ENCODE measurements around the gene E2F4. TPM values are rescaled to one million over a fixed set of nuclear protein-coding genes. Genes with fewer than 3 reads are reported as not detected.
A peak's percentile ranks its signal among the peaks of the same experiment; 100 is the strongest.

Gene E2F4
- total RNA-seq, 6 experiments from 2014 or later: 14.4 to 36.4 (median 22.4) TPM

DNA sequence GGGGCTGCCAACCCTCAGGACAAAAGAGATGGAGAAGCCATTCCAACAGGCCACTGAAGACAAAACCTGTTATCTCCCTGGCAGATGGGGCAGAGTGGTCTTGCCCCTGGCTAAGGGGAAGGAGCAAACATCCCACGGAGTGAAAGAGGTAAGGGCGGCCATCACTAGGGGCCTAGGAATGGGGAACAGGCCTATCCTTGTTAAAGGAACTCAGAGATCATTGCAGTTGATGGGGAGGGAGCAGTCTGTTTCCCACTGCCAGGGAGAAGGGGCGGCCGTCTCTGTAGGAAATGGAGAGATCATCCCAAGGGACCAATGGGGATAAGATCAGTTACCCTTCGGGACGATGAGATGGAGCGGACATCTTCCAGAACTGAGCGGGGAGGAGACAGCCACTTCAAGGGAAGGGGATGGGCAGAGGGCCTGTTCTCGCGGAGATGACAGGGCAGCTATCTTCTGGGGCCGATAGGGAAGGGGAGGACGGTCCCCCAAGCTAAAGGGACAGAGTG lies 34.4 kb downstream of the E2F4 start:
- H3K27me3 ChIP-seq: no peaks in the 10 kb centered on the region
- peak overlapping the region in 2 of 3 donors; percentile 66 to 68 for H3K27ac ChIP-seq
- intact Hi-C loops (cut with DNase I): no loop called here
- ATAC-seq (no peak), DNase-seq (no peak)
- no peaks in the 10 kb centered on the region for H3K9me3 ChIP-seq
- H3K4me3 ChIP-seq: peak overlapping the region; percentile 96 to 100 (median 100)
- 22% methylated on average over 10 of the region's 12 CpGs for WGBS (ENCODE audit: insufficient coverage, low coverage, low lambda C conversion rate, missing lambda C conversion rate)
- peaks cover 0 to 26% (median 0%) of the 10 kb centered on the region in 4 donors for H3K36me3 ChIP-seq
- TF ChIP-seq POLR2A (IDR thresholded peaks at IDR 0.05): no peak
- H3K4me1 ChIP-seq: peaks cover 0 to 31% (median 3%) of the 10 kb centered on the region in 4 donors

DNA sequence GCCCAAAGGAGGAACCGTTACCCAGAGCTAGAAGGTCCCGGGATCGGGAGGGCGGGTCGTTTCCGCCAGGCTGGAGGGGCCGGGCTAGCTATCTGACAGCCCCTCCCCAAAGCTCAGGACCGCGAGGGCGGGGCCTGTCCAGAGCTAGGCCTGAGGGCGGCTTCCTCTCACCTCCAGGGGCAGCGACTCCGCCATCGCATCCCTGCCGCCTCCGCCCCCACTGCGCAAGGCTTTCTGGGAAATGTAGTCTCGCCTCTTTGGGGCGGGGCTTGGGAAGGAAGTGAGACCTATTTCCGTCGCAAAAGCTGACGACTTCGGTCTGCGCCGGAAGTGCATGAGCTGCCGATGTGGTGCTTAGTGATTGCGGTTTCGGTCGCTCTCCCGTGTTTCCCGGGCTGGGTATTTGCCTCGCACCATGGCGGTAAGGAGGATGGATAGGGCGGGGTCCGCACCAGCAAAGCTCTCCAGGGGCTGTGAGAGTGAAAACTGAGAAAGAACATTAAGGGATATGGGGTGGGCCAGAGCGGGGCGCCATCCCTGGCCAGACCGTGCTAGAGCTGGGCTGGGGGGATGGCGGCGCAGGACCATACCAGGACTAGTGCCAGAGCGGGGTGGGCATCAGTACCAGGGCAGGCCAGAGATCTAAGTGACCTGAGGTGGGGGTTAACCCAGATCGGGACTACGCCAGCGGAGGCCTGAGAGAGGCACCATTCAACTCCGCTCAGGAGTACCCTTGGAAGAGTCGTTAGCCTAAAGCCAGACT lies 35.0 kb downstream of the E2F4 start, which contains the start of gene TMEM208:
Gene TMEM208 (plus strand): TSS at position 327 of the 763 bp plus-strand sequence. CDS start 89 bp downstream, at position 416.
- H3K36me3 ChIP-seq: peaks cover 0 to 30% (median 0%) of the 10 kb centered on the region in 4 donors
- H3K27ac ChIP-seq: peak within 1 kb of the TSS; percentile 63 to 71 (median 68)
- ATAC-seq (peak; percentile 94 to 97 (median 96)), DNase-seq (peak; percentile 97 to 98 (median 98))
- intact Hi-C loops (cut with DNase I): no loop called here
- H3K27me3 ChIP-seq: no peaks in the 10 kb centered on the region
- peak; percentile 57 for TF ChIP-seq POLR2A (IDR thresholded peaks at IDR 0.05)
- TF ChIP-seq, protein P1, sequence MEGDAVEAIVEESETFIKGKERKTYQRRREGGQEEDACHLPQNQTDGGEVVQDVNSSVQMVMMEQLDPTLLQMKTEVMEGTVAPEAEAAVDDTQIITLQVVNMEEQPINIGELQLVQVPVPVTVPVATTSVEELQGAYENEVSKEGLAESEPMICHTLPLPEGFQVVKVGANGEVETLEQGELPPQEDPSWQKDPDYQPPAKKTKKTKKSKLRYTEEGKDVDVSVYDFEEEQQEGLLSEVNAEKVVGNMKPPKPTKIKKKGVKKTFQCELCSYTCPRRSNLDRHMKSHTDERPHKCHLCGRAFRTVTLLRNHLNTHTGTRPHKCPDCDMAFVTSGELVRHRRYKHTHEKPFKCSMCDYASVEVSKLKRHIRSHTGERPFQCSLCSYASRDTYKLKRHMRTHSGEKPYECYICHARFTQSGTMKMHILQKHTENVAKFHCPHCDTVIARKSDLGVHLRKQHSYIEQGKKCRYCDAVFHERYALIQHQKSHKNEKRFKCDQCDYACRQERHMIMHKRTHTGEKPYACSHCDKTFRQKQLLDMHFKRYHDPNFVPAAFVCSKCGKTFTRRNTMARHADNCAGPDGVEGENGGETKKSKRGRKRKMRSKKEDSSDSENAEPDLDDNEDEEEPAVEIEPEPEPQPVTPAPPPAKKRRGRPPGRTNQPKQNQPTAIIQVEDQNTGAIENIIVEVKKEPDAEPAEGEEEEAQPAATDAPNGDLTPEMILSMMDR (IDR thresholded peaks at IDR 0.05): peak in 2 of 4 donors; percentile 5 to 8
- WGBS (ENCODE audit: insufficient coverage, low coverage, low lambda C conversion rate, missing lambda C conversion rate): 0% methylated on average over 20 of the region's 46 CpGs
- peak within 1 kb of the TSS; percentile 96 to 100 (median 100) for H3K4me3 ChIP-seq
- H3K4me1 ChIP-seq: peaks cover 0 to 32% (median 3%) of the 10 kb centered on the region in 4 donors
- no peaks in the 10 kb centered on the region for H3K9me3 ChIP-seq

DNA sequence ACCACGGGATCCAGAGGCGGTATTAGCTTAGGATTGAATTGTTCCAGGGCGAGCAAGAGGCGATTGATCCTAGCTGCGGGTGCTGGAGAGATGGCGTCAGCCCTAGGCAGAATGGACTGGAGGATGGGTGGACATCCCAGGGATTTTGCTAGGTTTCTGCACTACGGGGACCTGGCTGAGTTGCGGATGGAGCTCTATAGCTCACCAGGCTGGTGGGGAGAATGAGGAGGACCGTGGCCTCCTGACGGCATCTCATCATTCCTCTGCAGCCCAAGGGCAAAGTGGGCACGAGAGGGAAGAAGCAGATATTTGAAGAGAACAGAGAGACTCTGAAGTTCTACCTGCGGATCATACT lies 35.6 kb downstream of the E2F4 start:
- 10% methylated on average over 8 of the region's 12 CpGs for WGBS (ENCODE audit: insufficient coverage, low coverage, low lambda C conversion rate, missing lambda C conversion rate)
- Histone ChIP-seq H3K4me3 (peak overlapping the region; percentile 96 to 100 (median 100)), H3K9me3 (no peaks in the 10 kb centered on the region), H3K36me3 (peaks cover 0 to 30% (median 0%) of the 10 kb centered on the region in 4 donors), H3K27ac (peak overlapping the region; percentile 63 to 71 (median 68)), H3K27me3 (no peaks in the 10 kb centered on the region), H3K4me1 (peaks cover 0 to 32% (median 3%) of the 10 kb centered on the region in 4 donors)
- no peak for DNase-seq
- TF ChIP-seq, protein P1 (IDR thresholded peaks at IDR 0.05): no peak
- ATAC-seq: no peak
- intact Hi-C loops (cut with DNase I): no loop called here

- Histone ChIP-seq H3K4me3 (peak overlapping the region in 2 of 3 donors; percentile 96 to 100), H3K9me3 (no peaks in the 10 kb centered on the region), H3K36me3 (peaks cover 0 to 30% (median 0%) of the 10 kb centered on the region in 4 donors), H3K4me1 (peaks cover 0 to 32% (median 3%) of the 10 kb centered on the region in 4 donors), H3K27me3 (no peaks in the 10 kb centered on the region), H3K27ac (no peak overlapping the region)
- WGBS (ENCODE audit: insufficient coverage, low coverage, low lambda C conversion rate, missing lambda C conversion rate): 89% methylated on average over 2 of the region's 9 CpGs
- no peak for ATAC-seq
- TF ChIP-seq POLR2A (IDR thresholded peaks at IDR 0.05): no peak
- TF ChIP-seq, protein P1 (IDR thresholded peaks at IDR 0.05): no peak
- intact Hi-C loops (cut with DNase I): no loop called here
- DNase-seq: peak in 1 of 3 donors; percentile 48
These were observed 36.3 kb downstream of the E2F4 start for GRCh38 chr16:67228034-67228785.
